ENCODE data around the gene TMEM255A.
A peak's percentile ranks its signal among the peaks of the same experiment; 100 is the strongest.
"Not testable (repeated sequence)": the region's sequence is repeated elsewhere in the genome, so short reads cannot be mapped to it uniquely, and the experiment has no call there.

The TMEM255A gene

DNA sequence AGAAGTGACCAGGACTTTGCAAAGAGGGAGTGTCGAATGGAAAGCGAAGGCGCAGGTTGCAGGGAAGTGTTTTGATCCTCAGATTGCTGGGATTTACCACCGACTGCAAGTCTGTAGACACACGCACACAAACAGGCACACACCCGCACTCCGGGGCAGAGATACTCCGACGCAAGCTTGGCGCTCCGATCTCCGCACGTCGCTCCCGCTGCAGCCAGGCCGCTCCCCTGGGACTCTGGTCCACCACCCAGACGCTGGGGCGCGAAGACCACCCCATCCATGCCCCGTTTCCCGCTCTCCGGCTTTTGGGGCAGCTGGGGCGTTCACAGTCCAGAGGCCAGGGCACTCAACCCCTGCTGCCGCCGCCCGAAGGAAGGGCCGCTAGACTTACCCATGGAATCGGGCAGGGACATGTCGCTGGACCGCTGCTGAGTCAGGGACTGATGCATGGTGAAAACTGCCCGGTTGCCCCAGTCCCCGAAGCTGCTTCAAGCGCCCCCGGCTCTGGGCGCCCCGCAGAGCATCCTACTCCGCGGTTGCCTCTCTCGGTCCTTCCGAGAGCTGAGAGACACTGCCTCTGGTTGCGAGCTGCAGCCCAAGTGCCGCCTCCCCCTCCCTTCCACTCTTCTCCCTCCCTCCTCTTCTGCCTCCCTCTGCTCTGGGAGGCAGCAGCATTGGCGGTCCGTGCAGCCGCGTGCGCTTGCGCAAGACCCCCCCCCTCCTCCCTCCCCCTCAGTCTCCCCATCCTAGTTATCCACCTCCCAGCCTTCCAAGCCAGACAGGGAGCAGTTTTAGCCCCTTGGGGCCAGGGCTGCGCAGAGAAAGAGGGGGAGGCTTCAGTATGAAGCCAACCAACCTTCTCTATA lies at the start of gene TMEM255A:
TSS of gene TMEM255A (minus strand) at position 601 of the 866 bp plus-strand sequence. CDS start at position 449, 152 bp downstream.
- in situ Hi-C loops (cut with MboI; ENCODE audit: low sequenced_read_pairs) = no loop called here
- Histone ChIP-seq H3K27me3 (ENCODE audit: low read depth) (peaks cover 29% of the 10 kb centered on the region), H3K4me3 (peak within 1 kb of the TSS; percentile 36), H3K4me1 (peaks cover 12% of the 10 kb centered on the region), H3K9me3 (no peaks in the 10 kb centered on the region), H3K36me3 (replicated peaks) (no peaks in the 10 kb centered on the region)
- peak; percentile 25 to 65 for DNase-seq (ENCODE audit: low spot score in 2 of 2)

DNA sequence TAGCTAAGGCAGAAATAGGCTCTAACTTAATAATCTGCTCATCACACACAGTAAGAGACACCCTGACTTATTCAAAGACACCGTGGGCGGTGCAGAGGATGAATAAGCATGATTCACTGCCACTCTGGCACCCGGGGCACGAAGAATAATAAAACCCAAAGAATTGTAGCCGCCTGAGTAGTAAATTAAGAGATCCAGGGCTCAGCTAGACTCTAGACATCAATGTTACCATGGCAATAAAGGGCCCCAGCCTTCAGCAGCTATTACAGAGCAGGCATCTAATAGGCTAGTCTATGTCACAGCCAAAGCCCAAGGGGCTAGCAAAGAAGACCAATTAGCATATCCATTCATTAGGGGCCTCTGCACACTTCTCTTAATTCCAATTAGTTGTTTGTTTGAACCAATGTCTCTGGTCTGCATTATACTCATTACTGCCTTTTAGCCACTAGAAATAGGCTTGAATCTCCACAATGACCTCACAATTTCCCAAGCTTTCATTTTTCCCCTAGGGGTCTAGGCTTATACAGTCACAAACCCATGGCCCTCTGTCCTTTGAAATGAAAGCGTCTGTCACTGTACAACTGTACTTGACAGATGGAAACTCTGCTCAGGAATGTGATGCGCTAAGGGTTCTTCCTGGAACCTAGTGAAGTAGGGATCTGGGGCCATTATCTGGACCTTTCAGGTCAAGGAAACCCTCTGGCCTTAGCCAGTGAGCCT lies 47.6 kb upstream of the TMEM255A start:
- peak; percentile 79 to 81 for DNase-seq (ENCODE audit: low spot score in 2 of 2)
- Histone ChIP-seq H3K36me3 (replicated peaks) (no peaks in the 10 kb centered on the region), H3K27me3 (ENCODE audit: low read depth) (no peaks in the 10 kb centered on the region), H3K4me3 (no peak overlapping the region), H3K4me1 (peaks cover 29% of the 10 kb centered on the region), H3K9me3 (no peaks in the 10 kb centered on the region)
- in situ Hi-C loops (cut with MboI; ENCODE audit: low sequenced_read_pairs) = no loop called here

- H3K9me3 ChIP-seq = no peaks in the 10 kb centered on the region
- H3K27me3 ChIP-seq (ENCODE audit: low read depth) = no peaks in the 10 kb centered on the region
- no peak for DNase-seq (ENCODE audit: low spot score in 2 of 2)
- peaks cover 29% of the 10 kb centered on the region for H3K4me1 ChIP-seq
- H3K36me3 ChIP-seq (replicated peaks) = no peaks in the 10 kb centered on the region
- in situ Hi-C loops (cut with MboI; ENCODE audit: low sequenced_read_pairs) = no loop called here
- no peak overlapping the region for H3K4me3 ChIP-seq
Measured at GRCh38 chrX:120357186-120357585, 45.9 kb upstream of the TMEM255A start.

GRCh38 chrX:120356084-120356483 lies 44.8 kb upstream of the TMEM255A start:
- Histone ChIP-seq H3K27me3 (ENCODE audit: low read depth) (no peaks in the 10 kb centered on the region), H3K4me3 (no peak overlapping the region), H3K4me1 (peaks cover 27% of the 10 kb centered on the region), H3K36me3 (replicated peaks) (no peaks in the 10 kb centered on the region), H3K9me3 (0 out of 2 replicates have a peak, but pooled peaks cover 2% of the 10 kb centered on the region)
- in situ Hi-C loops (cut with MboI; ENCODE audit: low sequenced_read_pairs) = no loop called here
- no peak for DNase-seq (ENCODE audit: low spot score in 2 of 2)

- no peak for DNase-seq (ENCODE audit: low spot score in 2 of 2)
- H3K36me3 ChIP-seq (replicated peaks) = no peaks in the 10 kb centered on the region
- no peaks in the 10 kb centered on the region for H3K4me1 ChIP-seq
- H3K27me3 ChIP-seq (ENCODE audit: low read depth) = no peaks in the 10 kb centered on the region
- no peak overlapping the region for H3K4me3 ChIP-seq
- in situ Hi-C loops (cut with MboI; ENCODE audit: low sequenced_read_pairs) = no loop called here
- H3K9me3 ChIP-seq = 0 out of 2 replicates have a peak, but pooled peaks cover 2% of the 10 kb centered on the region
Measured at GRCh38 chrX:120350450-120351138, 39.3 kb upstream of the TMEM255A start.

GRCh38 chrX:120344566-120344965 lies 33.3 kb upstream of the TMEM255A start:
- H3K27me3 ChIP-seq (ENCODE audit: low read depth); H3K4me1 ChIP-seq; H3K9me3 ChIP-seq; H3K4me3 ChIP-seq; DNase-seq (ENCODE audit: low spot score in 2 of 2); H3K36me3 ChIP-seq (replicated peaks); in situ Hi-C loops (cut with MboI; ENCODE audit: low sequenced_read_pairs): not testable (repeated sequence)

GRCh38 chrX:120336899-120337298 lies 25.6 kb upstream of the TMEM255A start:
- in situ Hi-C loops (cut with MboI; ENCODE audit: low sequenced_read_pairs) = no loop called here
- no peaks in the 10 kb centered on the region for H3K27me3 ChIP-seq (ENCODE audit: low read depth)
- H3K9me3 ChIP-seq = 0 out of 2 replicates have a peak, but pooled peaks cover 6% of the 10 kb centered on the region
- H3K4me1 ChIP-seq = no peaks in the 10 kb centered on the region
- H3K4me3 ChIP-seq = no peak overlapping the region
- DNase-seq (ENCODE audit: low spot score in 2 of 2) = no peak
- no peaks in the 10 kb centered on the region for H3K36me3 ChIP-seq (replicated peaks)

- H3K27me3 ChIP-seq (ENCODE audit: low read depth) = no peaks in the 10 kb centered on the region
- in situ Hi-C loops (cut with MboI; ENCODE audit: low sequenced_read_pairs) = no loop called here
- 0 out of 2 replicates have a peak, but pooled peaks cover 6% of the 10 kb centered on the region for H3K9me3 ChIP-seq
- H3K4me1 ChIP-seq = no peaks in the 10 kb centered on the region
- DNase-seq (ENCODE audit: low spot score in 2 of 2) = no peak
- H3K4me3 ChIP-seq = no peak overlapping the region
- H3K36me3 ChIP-seq (replicated peaks) = no peaks in the 10 kb centered on the region
Measured at GRCh38 chrX:120335289-120335688, 24.0 kb upstream of the TMEM255A start.

GRCh38 chrX:120334603-120335002 lies 23.3 kb upstream of the TMEM255A start:
- no peaks in the 10 kb centered on the region for H3K36me3 ChIP-seq (replicated peaks)
- no peaks in the 10 kb centered on the region for H3K27me3 ChIP-seq (ENCODE audit: low read depth)
- in situ Hi-C loops (cut with MboI; ENCODE audit: low sequenced_read_pairs) = no loop called here
- no peak for DNase-seq (ENCODE audit: low spot score in 2 of 2)
- H3K4me3 ChIP-seq = no peak overlapping the region
- H3K9me3 ChIP-seq = 0 out of 2 replicates have a peak, but pooled peaks cover 6% of the 10 kb centered on the region
- no peaks in the 10 kb centered on the region for H3K4me1 ChIP-seq

DNA sequence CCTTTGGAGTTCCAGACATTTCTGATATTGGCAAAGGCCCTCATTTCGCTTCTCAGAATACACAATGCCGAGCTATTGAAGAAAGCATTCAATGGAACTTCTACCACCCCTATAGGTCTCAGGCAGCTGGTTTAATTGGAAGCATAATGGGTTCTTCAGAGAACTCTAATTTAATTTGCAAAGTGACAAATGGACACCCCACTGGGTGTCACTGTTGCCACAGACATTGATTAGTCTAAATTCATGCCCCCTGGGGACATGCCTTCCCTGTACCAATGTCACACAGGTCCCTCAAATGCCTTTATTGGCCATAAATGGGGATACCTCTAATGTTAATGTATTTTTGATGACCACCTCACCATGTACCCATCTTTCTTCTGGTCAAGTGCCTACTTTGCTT lies 22.9 kb upstream of the TMEM255A start:
- Histone ChIP-seq H3K9me3 (0 out of 2 replicates have a peak, but pooled peaks cover 6% of the 10 kb centered on the region), H3K27me3 (ENCODE audit: low read depth) (no peaks in the 10 kb centered on the region), H3K4me3 (no peak overlapping the region), H3K4me1 (no peaks in the 10 kb centered on the region), H3K36me3 (replicated peaks) (no peaks in the 10 kb centered on the region)
- in situ Hi-C loops (cut with MboI; ENCODE audit: low sequenced_read_pairs) = no loop called here
- peak in 1 of 2 experiments; percentile 17 for DNase-seq (ENCODE audit: low spot score in 2 of 2)

- H3K27me3 ChIP-seq (ENCODE audit: low read depth) = peaks cover 2% of the 10 kb centered on the region; the same call in 1 of the 2 replicates
- H3K4me3 ChIP-seq = no peak overlapping the region
- in situ Hi-C loops (cut with MboI; ENCODE audit: low sequenced_read_pairs) = no loop called here
- H3K36me3 ChIP-seq (replicated peaks) = no peaks in the 10 kb centered on the region
- DNase-seq (ENCODE audit: low spot score in 2 of 2) = no peak
- 0 out of 2 replicates have a peak, but pooled peaks cover 4% of the 10 kb centered on the region for H3K9me3 ChIP-seq
- no peaks in the 10 kb centered on the region for H3K4me1 ChIP-seq
Measured at GRCh38 chrX:120332394-120332793, 21.1 kb upstream of the TMEM255A start.

- Histone ChIP-seq H3K36me3 (replicated peaks) (no peaks in the 10 kb centered on the region), H3K4me3 (no peak overlapping the region), H3K4me1 (no peaks in the 10 kb centered on the region), H3K27me3 (ENCODE audit: low read depth) (peaks cover 4% of the 10 kb centered on the region; the same call in 1 of the 2 replicates), H3K9me3 (0 out of 2 replicates have a peak, but pooled peaks cover 2% of the 10 kb centered on the region)
- DNase-seq (ENCODE audit: low spot score in 2 of 2) = no peak
- in situ Hi-C loops (cut with MboI; ENCODE audit: low sequenced_read_pairs) = no loop called here
Measured at GRCh38 chrX:120331116-120331515, 19.9 kb upstream of the TMEM255A start.

- in situ Hi-C loops (cut with MboI; ENCODE audit: low sequenced_read_pairs) = no loop called here
Measured at GRCh38 chrX:120321520-120322281, 10.4 kb upstream of the TMEM255A start.

More at GRCh38 chrX:120321520-120322281, 10.4 kb upstream of the TMEM255A start:
- DNase-seq (ENCODE audit: low spot score in 2 of 2) = no peak
- Histone ChIP-seq H3K4me3 (no peak overlapping the region), H3K4me1 (peaks cover 12% of the 10 kb centered on the region), H3K36me3 (replicated peaks) (no peaks in the 10 kb centered on the region), H3K27me3 (ENCODE audit: low read depth) (peaks cover 9% of the 10 kb centered on the region), H3K9me3 (no peaks in the 10 kb centered on the region)

Data from HAP-1 (cell line).